T-cell (primary cell): ENCODE data around the gene C1orf174. TPM values are rescaled to one million over a fixed set of nuclear protein-coding genes. Genes with fewer than 3 reads are reported as not detected.

Source experiments
- ATAC-seq, 4 experiments: fragments of 200-7000 bp in 3 of 4; fragments of 150-1000 bp in 1 of 4; cut with Tn5 transposase; replicated peaks in 1 of 4; 1 replicate in 3 of 4; 2 replicates in 1 of 4; pipeline ENCODE4 v1.10.0; 2021; ENCODE audit warnings: moderate library complexity in 3 of 4, mild to moderate bottlenecking in 2 of 4, moderate number of reproducible peaks in 1 of 4
- CTCF ChIA-PET, 2 donors: fragments of 300-600 bp; sonication (Branson Sonifier 250); formaldehyde crosslinking; loops; one replicate each; lab custom pipeline; 2022; ENCODE audit warnings: antibody characterized with exemption in 2 of 2; lab: Charles Lee
- POLR2A ChIA-PET, 2 donors: fragments of 300-600 bp; sonication (Branson Sonifier 250); formaldehyde crosslinking; loops; one replicate each; lab custom pipeline; 2022; ENCODE audit warnings: antibody characterized with exemption in 2 of 2; lab: Charles Lee
- DNase-seq, 35 experiments: peaks; one replicate each; pipeline versions ENCODE4 v3.0.0 to v3.0.0-alpha.2; 2013 to 2023
- H3K27ac ChIP-seq: one replicate; pipeline ENCODE4 v1.5.1; 2013; ENCODE audit warnings: low read length
- H3K27me3 ChIP-seq, 2 experiments: replicated peaks in 1 of 2; 1 replicate in 1 of 2; 2 replicates in 1 of 2; pipeline versions ENCODE4 v1.6.1 to v1.7.0; 2013; ENCODE audit warnings: low read length in 1 of 2, mixed read lengths in 1 of 2; ENCODE audit not compliant: control insufficient read depth in 2 of 2, insufficient read depth in 2 of 2; ENCODE audit errors: extremely low read depth in 1 of 2
- H3K36me3 ChIP-seq, 2 donors: 1 replicate in 1 of 2; 2 replicates in 1 of 2; pipeline versions ENCODE4 v1.6.1 to v1.7.0; 2013; ENCODE audit warnings: low read length in 1 of 2; ENCODE audit not compliant: control insufficient read depth in 2 of 2, insufficient read depth in 1 of 2; ENCODE audit errors: extremely low read depth in 1 of 2
- H3K4me1 ChIP-seq, 2 experiments: 1 replicate in 1 of 2; 2 replicates in 1 of 2; pipeline versions ENCODE4 v1.6.1 to v1.7.0; 2013; ENCODE audit warnings: low read length in 2 of 2, mixed read lengths in 1 of 2; ENCODE audit not compliant: insufficient read depth in 2 of 2, control insufficient read depth in 1 of 2; ENCODE audit errors: extremely low read depth in 1 of 2
- H3K4me3 ChIP-seq, 2 donors: 1 replicate in 1 of 2; 2 replicates in 1 of 2; pipeline versions ENCODE4 v1.5.1 to v1.7.0; 2013; ENCODE audit warnings: mild to moderate bottlenecking in 2 of 2, low read length in 1 of 2, moderate library complexity in 1 of 2; ENCODE audit not compliant: control insufficient read depth in 1 of 2; ENCODE audit errors: extremely low read depth in 1 of 2
- H3K9me3 ChIP-seq: 2 replicates; pipeline ENCODE4 v1.7.0; 2013
- H3K27ac Mint-ChIP-seq, 2 donors: one replicate each; pipeline ENCODE4 v1.8.0; 2020 to 2021; ENCODE audit warnings: mild to moderate bottlenecking in 2 of 2, mixed read lengths in 2 of 2
- H3K27me3 Mint-ChIP-seq, 2 donors: one replicate each; pipeline ENCODE4 v1.8.0; 2021 to 2022; ENCODE audit warnings: mixed read lengths in 2 of 2
- H3K36me3 Mint-ChIP-seq: one replicate; pipeline ENCODE4 v1.8.0; 2021; ENCODE audit warnings: mixed read lengths
- H3K4me1 Mint-ChIP-seq, 3 donors: one replicate each; pipeline ENCODE4 v1.8.0; 2020 to 2022; ENCODE audit warnings: mixed read lengths in 3 of 3, mild to moderate bottlenecking in 1 of 3
- H3K4me3 Mint-ChIP-seq, 3 donors: one replicate each; pipeline ENCODE4 v1.8.0; 2020 to 2022; ENCODE audit warnings: mild to moderate bottlenecking in 3 of 3, mixed read lengths in 3 of 3, moderate library complexity in 3 of 3
- H3K9me3 Mint-ChIP-seq, 3 donors: one replicate each; pipeline ENCODE4 v1.8.0; 2020 to 2022; ENCODE audit warnings: mixed read lengths in 3 of 3
- WGBS: methylation state at CpG from one replicate; pipeline ENCODE4 v1.1.5; 2013; ENCODE audit warnings: missing lambda C conversion rate; ENCODE audit not compliant: insufficient coverage; 5-methylcytosine and 5-hydroxymethylcytosine counted together
- total RNA-seq, 35 experiments: library from RNA in 6 of 35; stranded (reverse) in 6 of 35; fragments of 120-200 nt in 1 of 35; gene quantifications; one replicate each; pipeline versions ENCODE4 v1.2.1 to v1.2.4 and lab custom pipeline; 2013 to 2026

The C1orf174 gene
- total RNA-seq, 5 donors from 2014 or later (not counting 1 experiment from before 2014, with no cell fraction given): 15.7 to 34.7 (median 33.4) TPM

DNA sequence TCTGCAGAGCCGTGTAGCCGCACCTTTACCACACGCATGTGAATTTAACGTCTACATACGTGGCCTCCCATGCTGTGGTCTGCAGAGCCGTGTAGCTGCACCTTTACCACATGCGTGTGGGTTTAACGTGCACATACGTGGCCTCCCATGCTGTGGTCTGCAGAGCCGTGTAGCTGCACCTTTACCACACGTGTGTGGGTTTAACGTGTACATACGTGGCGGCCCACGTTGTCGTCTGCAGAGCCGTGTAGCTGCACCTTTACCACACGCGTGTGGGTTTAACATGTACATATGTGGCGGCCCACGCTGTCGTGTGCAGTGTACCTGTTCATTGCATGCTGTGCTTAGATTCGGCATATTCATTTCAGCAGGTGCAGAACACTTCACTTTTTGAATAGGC lies 25.3 kb downstream of the C1orf174 start:
- ChIA-PET POLR2A (no interaction called here), CTCF (no interaction called here)
- Mint-ChIP-seq H3K4me3 (no peak overlapping the region), H3K27ac (no peak overlapping the region), H3K4me1 (no peaks in the 10 kb centered on the region), H3K27me3 (no peaks in the 10 kb centered on the region), H3K9me3 (peaks cover 0 to 5% (median 4%) of the 10 kb centered on the region in 3 donors), H3K36me3 (peaks cover 55% of the 10 kb centered on the region)
- H3K27me3 ChIP-seq: no peaks in the 10 kb centered on the region
- H3K36me3 ChIP-seq: peaks cover 21 to 57% of the 10 kb centered on the region in 2 donors
- no peak overlapping the region for H3K27ac ChIP-seq
- over 99% methylated on average over 19 of the region's 23 CpGs for WGBS
- H3K4me3 ChIP-seq: no peak overlapping the region
- no peaks in the 10 kb centered on the region for H3K4me1 ChIP-seq
- H3K9me3 ChIP-seq: no peaks in the 10 kb centered on the region
- ATAC-seq (no peak), DNase-seq (no peak)

GRCh38 chr1:3872546-3872945 lies 27.5 kb downstream of the C1orf174 start:
- peaks cover 46% of the 10 kb centered on the region for H3K36me3 Mint-ChIP-seq
- no peaks in the 10 kb centered on the region for H3K4me1 ChIP-seq
- H3K4me3 ChIP-seq: no peak overlapping the region
- 76% methylated on average over 5 of the region's 8 CpGs for WGBS
- DNase-seq: no peak
- no peak overlapping the region for H3K27ac ChIP-seq
- ATAC-seq: no peak
- no peaks in the 10 kb centered on the region for H3K27me3 Mint-ChIP-seq
- H3K4me1 Mint-ChIP-seq: no peaks in the 10 kb centered on the region
- H3K4me3 Mint-ChIP-seq: no peak overlapping the region
- no peaks in the 10 kb centered on the region for H3K27me3 ChIP-seq
- H3K9me3 Mint-ChIP-seq: no peaks in the 10 kb centered on the region
- CTCF ChIA-PET: no interaction called here
- POLR2A ChIA-PET: interaction anchor here in 1 of 2 donors (0.7 kb wide), 1 partner anchor 18 kb away, joined by 4 read pairs; no protein-coding TSS in a partner anchor
- H3K27ac Mint-ChIP-seq: no peak overlapping the region
- peaks cover 29 to 66% of the 10 kb centered on the region in 2 donors for H3K36me3 ChIP-seq
- no peaks in the 10 kb centered on the region for H3K9me3 ChIP-seq

DNA sequence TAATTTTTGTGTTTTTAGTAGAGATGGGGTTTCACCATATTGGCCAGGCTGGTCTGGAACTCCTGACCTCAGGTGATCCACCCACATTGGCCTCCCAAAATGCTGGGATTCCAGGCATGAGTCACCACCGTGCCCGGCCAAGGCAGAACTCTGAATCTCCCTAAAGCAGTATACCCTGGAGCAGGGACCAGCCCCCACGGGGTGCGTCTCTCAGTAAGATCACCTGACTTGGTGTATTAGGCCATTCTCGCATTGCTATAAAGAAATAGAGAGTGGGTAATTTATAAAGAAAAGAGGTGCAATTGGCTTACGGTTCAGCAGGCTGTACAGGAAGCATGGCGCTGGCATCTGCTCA lies 28.6 kb downstream of the C1orf174 start:
- no peak overlapping the region for H3K27ac Mint-ChIP-seq
- 95% methylated on average over 3 of the region's 7 CpGs for WGBS
- Histone ChIP-seq H3K36me3 (peaks cover 32 to 69% of the 10 kb centered on the region in 2 donors), H3K27me3 (no peaks in the 10 kb centered on the region), H3K4me3 (no peak overlapping the region), H3K27ac (no peak overlapping the region), H3K4me1 (no peaks in the 10 kb centered on the region), H3K9me3 (no peaks in the 10 kb centered on the region)
- no peak overlapping the region for H3K4me3 Mint-ChIP-seq
- no peaks in the 10 kb centered on the region for H3K9me3 Mint-ChIP-seq
- ChIA-PET CTCF (no interaction called here), POLR2A (no interaction called here)
- no peak for ATAC-seq
- no peaks in the 10 kb centered on the region for H3K4me1 Mint-ChIP-seq
- H3K36me3 Mint-ChIP-seq: peaks cover 50% of the 10 kb centered on the region
- DNase-seq: no peak
- H3K27me3 Mint-ChIP-seq: no peaks in the 10 kb centered on the region

- Histone ChIP-seq H3K4me3 (no peak overlapping the region), H3K4me1 (no peaks in the 10 kb centered on the region), H3K27me3 (no peaks in the 10 kb centered on the region), H3K36me3 (peaks cover 32 to 59% of the 10 kb centered on the region in 2 donors), H3K9me3 (no peaks in the 10 kb centered on the region), H3K27ac (no peak overlapping the region)
- DNase-seq (no peak), ATAC-seq (no peak)
- Mint-ChIP-seq H3K36me3 (peaks cover 39% of the 10 kb centered on the region), H3K27ac (no peak overlapping the region), H3K9me3 (no peaks in the 10 kb centered on the region), H3K27me3 (no peaks in the 10 kb centered on the region), H3K4me3 (no peak overlapping the region), H3K4me1 (peaks cover 0 to 4% (median 4%) of the 10 kb centered on the region in 3 donors)
- ChIA-PET CTCF (no interaction called here), POLR2A (no interaction called here)
- 94% methylated on average over 16 of the region's 18 CpGs for WGBS
These were observed 30.2 kb downstream of the C1orf174 start for GRCh38 chr1:3869751-3870301.

DNA sequence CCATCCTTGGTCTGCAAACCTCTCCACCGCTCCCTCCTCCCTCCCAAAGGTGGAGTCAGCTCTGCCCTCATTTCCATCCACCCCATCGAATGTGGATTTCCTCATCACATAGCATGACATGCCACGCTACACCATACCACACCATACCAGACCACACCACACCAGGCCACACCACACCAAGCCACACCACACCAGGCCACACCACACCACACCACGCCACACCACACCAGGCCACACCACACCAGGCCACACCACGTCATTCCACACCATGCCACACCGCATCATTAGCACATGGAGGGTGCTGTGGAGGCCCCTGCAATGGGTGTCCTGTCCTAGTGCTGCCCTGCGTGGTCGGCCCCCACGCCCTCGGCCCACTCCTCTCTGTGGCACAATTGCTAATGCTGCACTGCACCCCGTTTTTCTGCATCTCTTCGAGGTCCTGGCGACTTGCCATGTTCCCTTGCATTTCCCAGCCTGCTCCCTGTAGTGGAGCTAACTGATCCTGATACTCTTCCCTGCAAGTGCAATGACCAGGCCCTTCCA lies 31.5 kb downstream of the C1orf174 start:
- peaks cover 0 to 7% (median 6%) of the 10 kb centered on the region in 3 donors for H3K4me1 Mint-ChIP-seq
- Histone ChIP-seq H3K4me3 (no peak overlapping the region), H3K27me3 (no peaks in the 10 kb centered on the region), H3K9me3 (no peaks in the 10 kb centered on the region), H3K36me3 (peaks cover 29 to 51% of the 10 kb centered on the region in 2 donors), H3K27ac (no peak overlapping the region), H3K4me1 (no peaks in the 10 kb centered on the region)
- ChIA-PET POLR2A (no interaction called here), CTCF (no interaction called here)
- ATAC-seq (no peak), DNase-seq (no peak)
- H3K4me3 Mint-ChIP-seq: no peak overlapping the region
- 94% methylated on average over 11 of the region's 13 CpGs for WGBS
- H3K27ac Mint-ChIP-seq: no peak overlapping the region
- H3K36me3 Mint-ChIP-seq: peaks cover 34% of the 10 kb centered on the region
- H3K9me3 Mint-ChIP-seq: no peaks in the 10 kb centered on the region
- no peaks in the 10 kb centered on the region for H3K27me3 Mint-ChIP-seq

GRCh38 chr1:3865606-3866160 lies 34.4 kb downstream of the C1orf174 start:
- Histone ChIP-seq H3K27me3 (no peaks in the 10 kb centered on the region), H3K9me3 (no peaks in the 10 kb centered on the region), H3K36me3 (peaks cover 17 to 39% of the 10 kb centered on the region in 2 donors), H3K4me1 (no peaks in the 10 kb centered on the region), H3K27ac (no peak overlapping the region), H3K4me3 (no peak overlapping the region)
- WGBS: 95% methylated on average over 15 of the region's 18 CpGs
- no peak for DNase-seq
- no peak for ATAC-seq
- H3K27ac Mint-ChIP-seq: no peak overlapping the region
- no peak overlapping the region for H3K4me3 Mint-ChIP-seq
- ChIA-PET CTCF (no interaction called here), POLR2A (interaction anchor here in 1 of 2 donors (0.5 kb wide), 1 partner anchor 17 kb away, joined by 4 read pairs; no protein-coding TSS in a partner anchor)
- H3K4me1 Mint-ChIP-seq: peaks cover 5 to 9% (median 8%) of the 10 kb centered on the region in 3 donors
- H3K27me3 Mint-ChIP-seq: no peaks in the 10 kb centered on the region
- H3K9me3 Mint-ChIP-seq: no peaks in the 10 kb centered on the region
- peaks cover 23% of the 10 kb centered on the region for H3K36me3 Mint-ChIP-seq
